AG09309 (cell line): ENCODE results near the gene WWC1.

ENCODE experiments used
- DNase-seq: peaks from one replicate; pipeline ENCODE4 v3.0.0-alpha.2; 2010; ENCODE audit warnings: low read depth
- H3K4me3 ChIP-seq: 2 replicates; pipeline ENCODE4 v1.5.1; 2011; ENCODE audit warnings: mild to moderate bottlenecking, low read depth, low read length, moderate library complexity; ENCODE audit not compliant: control insufficient read depth
- TF ChIP-seq, protein P1 (sequence below): IDR thresholded peaks from 2 replicates; pipeline ENCODE4 v1.5.1; 2011; ENCODE audit warnings: mild to moderate bottlenecking, low read depth, low read length, inconsistent platforms; ENCODE audit not compliant: insufficient read depth, control insufficient read depth; ENCODE audit errors: missing control alignments

Gene WWC1

DNA sequence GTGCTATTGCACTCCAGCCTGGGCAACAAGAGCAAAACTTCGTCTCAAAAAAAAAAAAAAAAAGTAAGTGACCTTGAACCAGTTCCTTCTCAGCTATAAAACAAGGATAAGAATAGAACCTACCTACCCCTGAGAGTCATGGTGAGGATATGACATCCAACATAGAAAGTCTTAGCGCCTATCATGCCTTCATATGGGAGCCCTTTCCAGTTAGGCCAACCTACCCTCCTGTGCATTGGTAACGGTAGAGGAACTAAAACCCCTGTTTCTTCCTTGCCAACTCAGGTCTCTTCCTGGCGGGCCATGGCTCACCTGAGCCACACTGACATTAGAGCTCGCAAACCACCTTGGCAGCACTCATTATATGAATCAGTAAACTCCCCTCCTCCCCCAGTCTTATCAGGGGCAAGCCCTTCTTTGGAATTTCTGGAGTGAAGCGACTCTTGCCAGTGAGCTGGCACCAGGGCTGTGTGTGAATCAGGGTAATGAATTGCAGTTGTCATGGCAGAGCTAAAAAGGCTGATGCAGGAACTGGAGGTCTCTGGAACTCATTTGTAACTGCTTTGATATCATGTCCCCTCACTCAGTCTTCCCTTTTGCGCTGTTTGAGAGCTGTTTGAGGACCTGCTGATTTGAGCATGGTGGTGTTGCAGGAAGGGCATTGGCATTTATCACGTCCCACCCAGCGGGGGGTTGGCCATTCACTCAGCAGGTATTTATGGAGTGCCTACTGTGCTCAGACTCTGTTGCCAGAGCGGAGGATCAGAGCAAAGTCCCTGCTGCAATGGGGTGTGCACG lies 10.3 kb downstream of the WWC1 start:
- no peak for DNase-seq
- H3K4me3 ChIP-seq: no peak overlapping the region
- TF ChIP-seq, protein P1, sequence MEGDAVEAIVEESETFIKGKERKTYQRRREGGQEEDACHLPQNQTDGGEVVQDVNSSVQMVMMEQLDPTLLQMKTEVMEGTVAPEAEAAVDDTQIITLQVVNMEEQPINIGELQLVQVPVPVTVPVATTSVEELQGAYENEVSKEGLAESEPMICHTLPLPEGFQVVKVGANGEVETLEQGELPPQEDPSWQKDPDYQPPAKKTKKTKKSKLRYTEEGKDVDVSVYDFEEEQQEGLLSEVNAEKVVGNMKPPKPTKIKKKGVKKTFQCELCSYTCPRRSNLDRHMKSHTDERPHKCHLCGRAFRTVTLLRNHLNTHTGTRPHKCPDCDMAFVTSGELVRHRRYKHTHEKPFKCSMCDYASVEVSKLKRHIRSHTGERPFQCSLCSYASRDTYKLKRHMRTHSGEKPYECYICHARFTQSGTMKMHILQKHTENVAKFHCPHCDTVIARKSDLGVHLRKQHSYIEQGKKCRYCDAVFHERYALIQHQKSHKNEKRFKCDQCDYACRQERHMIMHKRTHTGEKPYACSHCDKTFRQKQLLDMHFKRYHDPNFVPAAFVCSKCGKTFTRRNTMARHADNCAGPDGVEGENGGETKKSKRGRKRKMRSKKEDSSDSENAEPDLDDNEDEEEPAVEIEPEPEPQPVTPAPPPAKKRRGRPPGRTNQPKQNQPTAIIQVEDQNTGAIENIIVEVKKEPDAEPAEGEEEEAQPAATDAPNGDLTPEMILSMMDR: no peak

DNA sequence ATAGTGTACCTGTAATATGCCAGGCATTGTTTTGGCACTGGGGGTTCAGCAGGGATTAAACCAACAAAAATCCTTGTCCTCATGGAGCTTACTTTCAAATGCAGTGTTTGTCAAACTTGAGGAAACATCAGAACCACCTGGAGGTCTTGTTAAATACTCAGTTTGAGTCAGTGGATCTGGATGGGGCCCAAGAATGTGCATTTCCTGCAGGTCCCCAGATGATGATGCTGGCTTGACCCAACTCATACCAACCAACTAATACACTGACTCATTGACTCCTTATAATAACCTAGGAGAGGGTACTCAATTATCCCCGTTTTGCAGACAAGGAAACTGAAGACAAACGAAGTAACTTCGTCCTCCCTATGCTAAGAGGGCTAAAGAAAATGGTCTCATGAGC lies 11.3 kb downstream of the WWC1 start:
- no peak for DNase-seq
- H3K4me3 ChIP-seq: no peak overlapping the region
- TF ChIP-seq, protein P1: no peak

DNA sequence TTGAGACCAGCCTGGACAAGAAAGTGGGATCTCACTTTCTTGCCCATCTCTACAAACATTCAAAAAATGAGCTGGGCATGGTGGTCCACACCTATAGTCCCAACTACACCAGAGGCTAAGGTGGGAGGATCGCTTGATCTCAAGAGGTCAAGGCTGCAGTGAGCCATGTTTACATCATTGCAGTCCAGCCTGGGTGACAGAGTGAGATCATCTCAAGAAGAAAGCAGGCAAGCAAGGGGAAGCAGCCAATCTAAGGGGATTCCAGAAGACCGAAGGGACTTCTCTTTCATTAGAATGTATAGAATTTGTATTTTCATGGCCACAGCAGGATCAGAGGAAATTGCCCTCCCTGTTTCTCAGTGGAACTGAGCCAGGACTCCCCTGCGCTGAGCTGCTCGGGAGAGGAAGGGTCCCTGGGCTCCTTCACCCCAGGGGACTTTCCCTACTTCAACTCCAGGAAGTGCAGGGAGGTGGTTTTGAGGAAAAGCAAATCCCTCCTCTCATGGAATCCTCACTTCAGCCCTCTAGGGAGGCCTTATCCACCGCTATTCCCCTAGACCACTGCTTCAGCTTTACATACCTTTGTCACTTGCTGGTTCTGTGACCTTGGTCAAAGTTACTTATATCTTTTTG lies 12.1 kb downstream of the WWC1 start:
- TF ChIP-seq, protein P1: no peak
- DNase-seq: no peak
- H3K4me3 ChIP-seq: no peak overlapping the region

DNA sequence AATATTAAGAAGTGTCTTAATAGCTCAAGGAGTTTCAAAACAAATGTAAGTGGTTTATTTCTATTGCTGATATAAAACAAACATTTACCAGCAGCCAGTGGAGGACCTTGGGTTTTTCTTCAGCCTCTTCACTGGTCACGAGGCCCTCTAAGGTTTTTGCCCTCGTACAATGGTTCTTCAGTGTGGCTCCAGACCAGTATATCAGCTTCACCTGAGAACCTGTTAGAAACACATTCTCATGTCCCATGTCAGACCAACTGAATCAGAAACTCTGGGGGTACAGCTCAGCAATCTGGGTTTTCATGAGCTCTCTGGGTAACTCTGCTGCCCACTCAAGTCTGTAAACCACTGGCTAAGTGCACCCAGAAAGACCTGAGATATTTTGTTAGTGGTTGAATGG lies 12.9 kb downstream of the WWC1 start:
- no peak for DNase-seq
- no peak overlapping the region for H3K4me3 ChIP-seq
- TF ChIP-seq, protein P1: no peak

DNA sequence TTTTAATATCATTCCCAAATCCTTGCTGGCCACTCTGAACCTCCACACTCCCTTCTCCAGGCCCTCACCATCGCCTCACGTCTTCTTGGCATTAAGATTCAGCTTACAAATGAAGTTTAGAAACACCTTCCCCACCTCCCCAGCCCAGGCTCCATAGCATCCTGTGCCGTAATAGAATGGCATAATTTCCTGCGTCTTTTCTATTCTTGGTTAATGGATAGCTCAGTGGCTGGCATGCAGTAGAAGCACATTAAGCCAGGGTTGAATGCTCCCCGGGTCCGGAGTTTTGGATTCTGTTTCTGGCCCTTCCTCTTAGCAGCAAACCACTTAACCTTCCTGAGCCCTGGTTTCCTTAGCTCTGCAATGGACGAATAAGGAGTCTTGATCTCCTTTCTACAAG lies 13.8 kb downstream of the WWC1 start:
- H3K4me3 ChIP-seq: no peak overlapping the region
- TF ChIP-seq, protein P1: no peak
- DNase-seq: no peak

DNA sequence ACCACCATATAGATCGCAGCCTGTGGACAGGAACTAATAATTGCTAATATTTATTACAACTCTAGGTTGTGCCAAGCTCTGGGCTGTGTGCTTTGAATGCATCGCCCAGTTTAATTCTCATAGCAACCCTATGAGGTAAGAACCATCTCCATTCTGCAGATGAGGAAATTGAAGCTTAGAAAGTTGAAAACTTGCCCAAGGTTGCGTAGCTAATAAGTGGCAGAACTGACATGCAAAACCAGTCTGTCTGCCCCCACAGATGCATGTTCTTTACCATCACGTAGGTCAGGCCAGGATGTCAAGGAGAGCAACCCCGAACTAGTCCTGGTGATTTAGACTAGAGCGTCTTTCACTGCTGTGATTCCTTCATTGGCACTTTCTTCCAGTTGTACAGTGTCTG lies 15.6 kb downstream of the WWC1 start:
- TF ChIP-seq, protein P1: no peak
- no peak for DNase-seq
- no peak overlapping the region for H3K4me3 ChIP-seq
